Measurements from ENCODE around the gene PDLIM7. TPM values are rescaled to one million over a fixed set of nuclear protein-coding genes. Genes with fewer than 3 reads are reported as not detected.

Gene PDLIM7
- total RNA-seq, 1 donor from 2014 or later = 113 TPM

DNA sequence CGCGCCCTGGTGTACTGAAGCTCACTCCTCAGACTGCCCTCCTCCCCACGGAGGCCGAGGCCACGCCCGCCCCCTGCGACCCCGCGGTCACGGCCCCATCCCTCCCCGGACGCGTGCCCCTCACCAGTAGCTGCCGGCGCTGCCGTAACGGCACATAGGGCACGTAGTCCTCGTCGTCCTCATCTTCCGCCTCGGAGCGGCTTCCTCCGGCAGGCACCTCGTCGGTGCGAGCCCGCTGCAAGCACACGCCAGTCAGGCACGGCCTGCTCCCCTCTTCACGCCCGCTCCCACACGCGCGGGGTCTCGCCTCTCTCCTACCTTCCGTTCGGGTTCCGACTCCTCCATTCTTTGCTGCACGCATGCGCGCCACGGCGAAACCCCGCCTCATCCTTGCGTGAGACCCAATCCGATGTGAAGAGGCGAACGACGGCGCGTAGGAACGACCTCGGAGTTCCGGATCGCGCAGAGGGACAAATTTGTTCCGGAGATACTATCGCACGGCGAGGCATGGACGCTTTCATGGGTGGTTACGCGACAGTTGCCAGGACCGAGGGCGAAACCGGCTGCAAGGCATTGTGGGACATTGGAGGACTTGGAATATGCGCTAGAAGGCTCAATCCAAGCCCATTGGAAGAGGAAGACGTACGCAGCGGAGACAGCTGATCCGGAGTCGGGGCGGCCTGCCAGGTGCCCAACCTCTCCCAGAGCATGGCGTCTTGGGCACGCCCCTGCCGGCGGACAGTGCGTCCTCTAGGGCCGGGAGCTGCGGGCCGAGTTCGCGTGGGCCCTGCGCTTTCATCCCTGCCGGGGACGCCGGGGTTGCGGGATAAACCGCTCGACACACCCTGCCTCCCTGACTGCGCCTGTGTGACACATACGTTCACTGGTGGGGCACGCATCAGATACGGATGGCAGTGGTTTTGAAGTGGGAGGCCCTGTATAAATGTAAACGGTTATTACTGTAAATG lies 19.5 kb upstream of the PDLIM7 start, which contains the start of gene DDX41:
Gene DDX41, minus strand, starts transcription at position 361 of the 968 bp plus-strand sequence. Its CDS starts 16 bp downstream, at position 345.
- H3K9me3 Mint-ChIP-seq (ENCODE audit: low read depth) = no peaks in the 10 kb centered on the region
- H3K4me1 Mint-ChIP-seq (ENCODE audit: low read depth) = peaks cover 18% of the 10 kb centered on the region
- peaks cover 25% of the 10 kb centered on the region for H3K36me3 Mint-ChIP-seq (ENCODE audit: insufficient read depth)
- H3K4me3 Mint-ChIP-seq (ENCODE audit: low read depth) = peak within 1 kb of the TSS; percentile 95
- no peaks in the 10 kb centered on the region for H3K27me3 Mint-ChIP-seq
- TF ChIP-seq, protein P1, sequence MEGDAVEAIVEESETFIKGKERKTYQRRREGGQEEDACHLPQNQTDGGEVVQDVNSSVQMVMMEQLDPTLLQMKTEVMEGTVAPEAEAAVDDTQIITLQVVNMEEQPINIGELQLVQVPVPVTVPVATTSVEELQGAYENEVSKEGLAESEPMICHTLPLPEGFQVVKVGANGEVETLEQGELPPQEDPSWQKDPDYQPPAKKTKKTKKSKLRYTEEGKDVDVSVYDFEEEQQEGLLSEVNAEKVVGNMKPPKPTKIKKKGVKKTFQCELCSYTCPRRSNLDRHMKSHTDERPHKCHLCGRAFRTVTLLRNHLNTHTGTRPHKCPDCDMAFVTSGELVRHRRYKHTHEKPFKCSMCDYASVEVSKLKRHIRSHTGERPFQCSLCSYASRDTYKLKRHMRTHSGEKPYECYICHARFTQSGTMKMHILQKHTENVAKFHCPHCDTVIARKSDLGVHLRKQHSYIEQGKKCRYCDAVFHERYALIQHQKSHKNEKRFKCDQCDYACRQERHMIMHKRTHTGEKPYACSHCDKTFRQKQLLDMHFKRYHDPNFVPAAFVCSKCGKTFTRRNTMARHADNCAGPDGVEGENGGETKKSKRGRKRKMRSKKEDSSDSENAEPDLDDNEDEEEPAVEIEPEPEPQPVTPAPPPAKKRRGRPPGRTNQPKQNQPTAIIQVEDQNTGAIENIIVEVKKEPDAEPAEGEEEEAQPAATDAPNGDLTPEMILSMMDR (IDR thresholded peaks at IDR 0.05; ENCODE audit: unreplicated experiment) = no peak
- H3K27ac Mint-ChIP-seq = peak within 1 kb of the TSS; percentile 97
- DNase-seq (ENCODE audit: low spot score, unreplicated experiment) = peak; percentile 88

DNA sequence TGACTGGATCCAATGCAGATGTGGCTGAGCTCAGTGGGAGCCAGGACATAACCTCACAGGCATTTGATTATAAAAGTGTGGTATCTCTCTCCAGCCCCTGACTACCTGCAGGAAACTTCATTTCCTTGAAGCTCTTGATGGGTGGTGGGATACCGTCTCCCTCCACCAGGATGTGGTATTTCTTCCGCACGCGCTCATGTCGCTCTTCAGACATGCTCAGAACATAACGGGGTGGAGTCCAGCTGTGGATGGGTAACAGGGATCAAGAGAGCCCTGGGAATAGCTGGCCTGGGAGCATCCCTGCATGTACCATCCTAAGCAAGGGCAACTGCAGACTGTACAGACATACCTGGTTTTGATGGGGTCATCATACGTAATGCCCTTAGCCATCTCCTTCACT lies 18.2 kb upstream of the PDLIM7 start:
- no peak for DNase-seq (ENCODE audit: low spot score, unreplicated experiment)
- Mint-ChIP-seq H3K27ac (peak overlapping the region; percentile 97), H3K4me1 (ENCODE audit: low read depth) (peaks cover 18% of the 10 kb centered on the region), H3K27me3 (no peaks in the 10 kb centered on the region), H3K4me3 (ENCODE audit: low read depth) (peak overlapping the region; percentile 95), H3K9me3 (ENCODE audit: low read depth) (no peaks in the 10 kb centered on the region), H3K36me3 (ENCODE audit: insufficient read depth) (peaks cover 26% of the 10 kb centered on the region)
- TF ChIP-seq, protein P1 (IDR thresholded peaks at IDR 0.05; ENCODE audit: unreplicated experiment) = no peak

DNA sequence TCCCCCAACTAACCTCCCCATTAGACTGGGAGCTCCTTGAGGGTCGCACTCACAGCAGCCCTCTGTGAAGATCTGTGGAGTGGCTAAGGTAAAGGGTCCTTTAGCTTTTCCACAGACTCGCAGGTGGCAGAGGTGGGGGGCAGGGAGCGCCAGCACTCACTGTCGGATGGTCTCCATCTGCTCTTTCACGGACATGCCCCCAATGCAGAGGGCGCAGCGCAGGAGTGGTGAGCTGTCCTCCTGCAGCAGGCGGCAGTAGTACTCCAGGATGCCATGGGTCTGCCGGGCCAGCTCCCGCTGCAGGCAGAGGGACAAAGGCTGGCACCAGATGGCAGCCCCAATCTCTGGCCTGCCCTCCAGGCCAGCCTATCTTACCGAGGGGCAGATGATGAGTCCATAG lies 17.1 kb upstream of the PDLIM7 start:
- peaks cover 18% of the 10 kb centered on the region for H3K4me1 Mint-ChIP-seq (ENCODE audit: low read depth)
- no peaks in the 10 kb centered on the region for H3K9me3 Mint-ChIP-seq (ENCODE audit: low read depth)
- no peak for DNase-seq (ENCODE audit: low spot score, unreplicated experiment)
- TF ChIP-seq, protein P1 (IDR thresholded peaks at IDR 0.05; ENCODE audit: unreplicated experiment) = no peak
- H3K4me3 Mint-ChIP-seq (ENCODE audit: low read depth) = no peak overlapping the region
- no peak overlapping the region for H3K27ac Mint-ChIP-seq
- peaks cover 22% of the 10 kb centered on the region for H3K36me3 Mint-ChIP-seq (ENCODE audit: insufficient read depth)
- H3K27me3 Mint-ChIP-seq = no peaks in the 10 kb centered on the region

DNA sequence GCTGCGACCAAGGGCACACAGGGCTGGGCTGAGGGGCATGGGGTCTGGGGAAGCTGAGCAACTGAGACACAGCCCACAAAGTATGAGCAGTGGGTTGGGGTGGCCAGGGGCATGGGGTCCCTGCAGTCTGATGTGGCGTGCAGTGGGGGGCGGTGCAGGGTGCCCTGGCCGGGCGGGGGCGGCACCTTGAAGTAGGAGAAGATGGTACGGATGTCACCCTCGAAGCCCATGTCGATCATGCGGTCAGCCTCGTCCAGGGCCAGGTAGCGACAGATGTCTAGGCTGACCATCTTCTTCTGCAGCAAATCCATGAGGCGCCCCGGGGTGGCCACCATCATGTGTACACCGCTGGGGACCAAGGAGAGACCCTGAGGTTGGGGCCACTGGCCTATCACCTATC lies 16.1 kb upstream of the PDLIM7 start:
- no peaks in the 10 kb centered on the region for H3K9me3 Mint-ChIP-seq (ENCODE audit: low read depth)
- TF ChIP-seq, protein P1 (IDR thresholded peaks at IDR 0.05; ENCODE audit: unreplicated experiment) = no peak
- H3K27me3 Mint-ChIP-seq = no peaks in the 10 kb centered on the region
- peaks cover 18% of the 10 kb centered on the region for H3K4me1 Mint-ChIP-seq (ENCODE audit: low read depth)
- DNase-seq (ENCODE audit: low spot score, unreplicated experiment) = no peak
- no peak overlapping the region for H3K27ac Mint-ChIP-seq
- peaks cover 22% of the 10 kb centered on the region for H3K36me3 Mint-ChIP-seq (ENCODE audit: insufficient read depth)
- no peak overlapping the region for H3K4me3 Mint-ChIP-seq (ENCODE audit: low read depth)

DNA sequence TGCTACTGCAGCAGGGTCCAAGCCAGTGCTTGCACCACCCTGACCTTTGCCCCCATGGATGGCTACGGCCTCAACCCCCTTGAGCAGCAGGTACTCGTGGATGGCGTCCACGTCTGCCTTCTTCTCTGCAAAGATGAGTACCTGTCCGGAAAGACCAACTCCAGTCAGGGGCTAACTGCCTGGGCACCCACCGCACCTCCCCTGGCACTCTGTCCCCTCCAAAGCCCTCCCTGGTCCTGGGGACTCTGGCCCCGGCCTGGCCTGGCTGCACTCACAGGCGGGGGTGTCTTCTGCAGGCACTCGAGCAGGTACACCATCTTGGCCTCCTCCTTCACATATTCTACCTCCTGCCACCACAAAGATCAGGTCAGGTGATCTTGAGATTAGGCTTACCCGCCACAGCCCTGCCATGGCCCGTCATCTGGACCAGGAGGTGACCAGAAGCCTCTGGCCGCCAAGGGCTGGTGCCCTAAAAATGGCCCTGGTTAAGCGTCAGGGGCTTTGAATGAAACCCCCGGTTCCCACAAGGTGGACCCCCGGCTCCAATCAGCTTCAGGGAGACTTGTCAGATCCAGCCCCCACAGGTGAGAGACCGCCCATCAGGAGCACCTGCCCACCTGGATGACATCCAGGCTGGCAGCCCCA lies 15.5 kb upstream of the PDLIM7 start:
- H3K4me1 Mint-ChIP-seq (ENCODE audit: low read depth) = peaks cover 18% of the 10 kb centered on the region

More for the DNA sequence above, 15.5 kb upstream of the PDLIM7 start:
- TF ChIP-seq, protein P1 (IDR thresholded peaks at IDR 0.05; ENCODE audit: unreplicated experiment) = no peak
- Mint-ChIP-seq H3K27ac (no peak overlapping the region), H3K36me3 (ENCODE audit: insufficient read depth) (peaks cover 23% of the 10 kb centered on the region), H3K27me3 (no peaks in the 10 kb centered on the region), H3K4me3 (ENCODE audit: low read depth) (no peak overlapping the region), H3K9me3 (ENCODE audit: low read depth) (no peaks in the 10 kb centered on the region)
- no peak for DNase-seq (ENCODE audit: low spot score, unreplicated experiment)

Data from progenitor cell of endocrine pancreas (in vitro differentiated cells).